Prostate gland (tissue), 2 donors: Measurements from ENCODE around the gene RASGRF2. TPM values are rescaled to one million over a fixed set of nuclear protein-coding genes. Genes with fewer than 3 reads are reported as not detected.

Experiments used
- DNase-seq: peaks from one replicate; pipeline ENCODE4 v3.0.0-alpha.2; 2019; ENCODE audit warnings: low spot score
- H3K27ac ChIP-seq, 2 donors: fragments of 200-600 bp; sonication (generic); 2 replicates each; pipeline ENCODE4 v1.5.1; 2017 to 2019
- H3K27me3 ChIP-seq: fragments of 200-600 bp; sonication (generic); replicated peaks from 2 replicates; pipeline ENCODE4 v1.5.1; 2019; ENCODE audit not compliant: insufficient read depth
- H3K36me3 ChIP-seq, 2 donors: fragments of 200-600 bp; sonication (generic); 1 replicate in 1 of 2; 2 replicates in 1 of 2; pipeline versions ENCODE4 v1.5.1 to v1.8.1; 2017 to 2019
- H3K4me1 ChIP-seq: fragments of 200-600 bp; sonication (generic); replicated peaks from 2 replicates; pipeline ENCODE4 v1.5.1; 2019
- H3K4me3 ChIP-seq, 2 donors: fragments of 200-600 bp; sonication (generic); 2 replicates each; pipeline ENCODE4 v1.5.1; 2017 to 2019
- H3K9me3 ChIP-seq: fragments of 200-600 bp; sonication (generic); 2 replicates; pipeline ENCODE4 v1.5.1; 2017
- CTCF ChIP-seq, 4 experiments: fragments of 200-600 bp in 2 of 4; fragments of 450-650 bp in 2 of 4; sonication (generic) in 2 of 4; IDR thresholded peaks; 1 replicate in 3 of 4; 2 replicates in 1 of 4; pipeline ENCODE4 v1.5.1; 2016 to 2019; ENCODE audit warnings: antibody characterized with exemption in 4 of 4, mild to moderate bottlenecking in 2 of 4, moderate library complexity in 2 of 4
- POLR2A ChIP-seq: fragments of 450-650 bp; IDR thresholded peaks from one replicate; pipeline ENCODE4 v1.6.1; 2016; ENCODE audit warnings: antibody characterized with exemption, mild to moderate bottlenecking
- POLR2AphosphoS5 ChIP-seq: sonication (generic); formaldehyde crosslinking; IDR thresholded peaks from one replicate; pipeline ENCODE4 v1.6.1; 2017; ENCODE audit warnings: antibody characterized with exemption
- WGBS: methylation state at CpG from one replicate; pipeline ENCODE4 v1.1.5; 2018; 5-methylcytosine and 5-hydroxymethylcytosine counted together
- intact Hi-C: fragments of 100-400 bp; cut with DNase I; formaldehyde crosslinking; loops from one replicate; pipeline ENCODE4 v1.14.2; 2022
- total RNA-seq, 2 donors: library from RNA; depleted of rRNA; stranded (reverse); fragments of >200 nt; gene quantifications; one replicate each; pipeline ENCODE4 v1.1.0, GENCODE V29; 2016

Gene RASGRF2
- total RNA-seq, 2 donors from 2014 or later = 3.0 to 7.6 TPM

GRCh38 chr5:81225463-81225862, 265.3 kb downstream of the RASGRF2 start:
- no peak overlapping the region for H3K4me3 ChIP-seq
- intact Hi-C loops = no loop called here
- no peak for DNase-seq
- no peaks in the 10 kb centered on the region for H3K27me3 ChIP-seq
- TF ChIP-seq CTCF (IDR thresholded peaks at IDR 0.05) (no peak), POLR2AphosphoS5 (no peak), POLR2A (no peak)
- H3K36me3 ChIP-seq = no peaks in the 10 kb centered on the region
- WGBS = 93% methylated on average over 8 of the region's 8 CpGs
- no peaks in the 10 kb centered on the region for H3K9me3 ChIP-seq
- no peaks in the 10 kb centered on the region for H3K4me1 ChIP-seq
- no peak overlapping the region for H3K27ac ChIP-seq

GRCh38 chr5:81226286-81226685, 266.1 kb downstream of the RASGRF2 start:
- H3K4me3 ChIP-seq = no peak overlapping the region
- no peaks in the 10 kb centered on the region for H3K4me1 ChIP-seq
- no peak for DNase-seq
- no peaks in the 10 kb centered on the region for H3K27me3 ChIP-seq
- no peaks in the 10 kb centered on the region for H3K36me3 ChIP-seq
- 87% methylated on average over 2 of the region's 2 CpGs for WGBS
- TF ChIP-seq POLR2A (no peak), POLR2AphosphoS5 (no peak), CTCF (IDR thresholded peaks at IDR 0.05) (no peak)
- intact Hi-C loops = no loop called here
- H3K27ac ChIP-seq = no peak overlapping the region
- H3K9me3 ChIP-seq = no peaks in the 10 kb centered on the region

GRCh38 chr5:81226949-81227348, 266.8 kb downstream of the RASGRF2 start:
- TF ChIP-seq POLR2AphosphoS5 (no peak), CTCF (IDR thresholded peaks at IDR 0.05) (no peak), POLR2A (no peak)
- no peaks in the 10 kb centered on the region for H3K9me3 ChIP-seq
- H3K4me1 ChIP-seq = no peaks in the 10 kb centered on the region
- DNase-seq = no peak
- intact Hi-C loops = no loop called here
- no peak overlapping the region for H3K4me3 ChIP-seq
- WGBS = 38% methylated on average over 1 of the region's 1 CpG
- no peaks in the 10 kb centered on the region for H3K27me3 ChIP-seq
- H3K36me3 ChIP-seq = no peaks in the 10 kb centered on the region
- no peak overlapping the region for H3K27ac ChIP-seq

- DNase-seq = no peak
- Histone ChIP-seq H3K9me3 (no peaks in the 10 kb centered on the region), H3K27ac (no peak overlapping the region), H3K4me1 (no peaks in the 10 kb centered on the region), H3K4me3 (no peak overlapping the region), H3K27me3 (no peaks in the 10 kb centered on the region), H3K36me3 (no peaks in the 10 kb centered on the region)
- intact Hi-C loops = no loop called here
- TF ChIP-seq CTCF (IDR thresholded peaks at IDR 0.05) (no peak), POLR2A (no peak), POLR2AphosphoS5 (no peak)
- 70% methylated on average over 4 of the region's 4 CpGs for WGBS
Measured at GRCh38 chr5:81228084-81228483, 267.9 kb downstream of the RASGRF2 start.

- no peak for TF ChIP-seq POLR2AphosphoS5
- TF ChIP-seq POLR2A = no peak
- TF ChIP-seq CTCF (IDR thresholded peaks at IDR 0.05) = no peak
- no peaks in the 10 kb centered on the region for H3K27me3 ChIP-seq
- 85% methylated on average over 8 of the region's 8 CpGs for WGBS
Measured at GRCh38 chr5:81230416-81230815, 270.3 kb downstream of the RASGRF2 start.

More at GRCh38 chr5:81230416-81230815, 270.3 kb downstream of the RASGRF2 start:
- Histone ChIP-seq H3K4me1 (no peaks in the 10 kb centered on the region), H3K36me3 (no peaks in the 10 kb centered on the region), H3K9me3 (no peaks in the 10 kb centered on the region), H3K4me3 (no peak overlapping the region), H3K27ac (no peak overlapping the region)
- intact Hi-C loops = loop anchor here (2.0 to 5.0 kb wide), 2 partner anchors 14 to 72 kb away; partner anchors contain the start of gene ZCCHC9
- DNase-seq = no peak
